ENCODE results near the gene PPIB.
A peak's percentile ranks its signal among the peaks of the same experiment; 100 is the strongest.

PPIB gene

DNA sequence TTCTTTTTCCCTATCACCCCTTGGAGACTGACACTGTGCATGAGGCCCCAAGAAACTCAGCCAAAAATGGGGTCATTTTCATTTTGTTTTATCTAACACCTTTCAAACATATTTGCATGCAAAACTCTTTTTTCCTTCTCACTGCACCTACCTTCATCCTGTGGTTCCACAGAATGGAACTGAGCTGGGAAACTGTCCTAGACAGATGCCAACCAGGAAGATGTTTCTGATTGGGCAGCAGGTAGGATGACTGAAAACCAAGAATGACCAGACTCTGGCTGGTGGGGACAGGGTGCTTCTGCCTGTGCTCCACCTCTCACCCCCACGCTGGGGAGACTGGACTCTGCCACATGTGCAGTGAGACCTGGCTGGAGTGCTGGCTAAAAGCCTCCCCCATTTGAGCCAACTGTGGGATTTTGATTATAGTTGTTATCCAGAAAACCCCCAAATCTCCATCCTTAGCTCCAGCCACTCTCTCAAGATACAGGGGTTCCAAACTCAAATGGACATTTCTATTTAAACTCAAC lies 5.2 kb downstream of the PPIB start:
- no peak for DNase-seq (ENCODE audit: low spot score)

DNA sequence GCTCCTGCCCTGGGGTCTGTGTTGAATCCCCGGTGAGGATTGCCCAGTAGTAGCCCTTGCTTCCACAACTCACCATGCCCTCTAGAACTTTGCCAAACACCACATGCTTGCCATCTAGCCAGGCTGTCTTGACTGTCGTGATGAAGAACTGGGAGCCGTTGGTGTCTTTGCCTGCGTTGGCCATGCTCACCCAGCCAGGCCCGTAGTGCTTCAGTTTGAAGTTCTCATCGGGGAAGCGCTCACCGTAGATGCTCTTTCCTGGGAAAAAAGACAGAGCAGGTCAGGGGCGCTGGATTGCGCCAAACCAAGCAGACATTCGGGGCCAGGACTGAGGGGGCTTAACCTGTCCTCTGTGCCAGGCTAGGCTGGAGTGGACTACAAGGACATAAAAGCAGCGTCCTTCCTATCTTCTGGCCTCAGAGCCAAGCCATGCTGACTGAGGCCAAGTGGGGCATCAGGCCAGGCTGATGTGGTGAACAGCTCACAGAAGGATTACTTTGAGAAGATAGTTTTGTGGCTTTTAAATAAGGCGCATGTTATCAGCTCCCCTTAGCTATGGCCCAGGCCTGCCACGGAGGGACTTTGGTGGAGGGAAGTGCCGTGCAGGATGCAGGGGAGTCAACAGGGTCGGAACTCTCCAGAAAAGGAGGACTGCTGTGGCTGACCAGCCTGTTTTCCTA lies 6.0 kb downstream of the PPIB start:
- no peak for DNase-seq (ENCODE audit: low spot score)

DNA sequence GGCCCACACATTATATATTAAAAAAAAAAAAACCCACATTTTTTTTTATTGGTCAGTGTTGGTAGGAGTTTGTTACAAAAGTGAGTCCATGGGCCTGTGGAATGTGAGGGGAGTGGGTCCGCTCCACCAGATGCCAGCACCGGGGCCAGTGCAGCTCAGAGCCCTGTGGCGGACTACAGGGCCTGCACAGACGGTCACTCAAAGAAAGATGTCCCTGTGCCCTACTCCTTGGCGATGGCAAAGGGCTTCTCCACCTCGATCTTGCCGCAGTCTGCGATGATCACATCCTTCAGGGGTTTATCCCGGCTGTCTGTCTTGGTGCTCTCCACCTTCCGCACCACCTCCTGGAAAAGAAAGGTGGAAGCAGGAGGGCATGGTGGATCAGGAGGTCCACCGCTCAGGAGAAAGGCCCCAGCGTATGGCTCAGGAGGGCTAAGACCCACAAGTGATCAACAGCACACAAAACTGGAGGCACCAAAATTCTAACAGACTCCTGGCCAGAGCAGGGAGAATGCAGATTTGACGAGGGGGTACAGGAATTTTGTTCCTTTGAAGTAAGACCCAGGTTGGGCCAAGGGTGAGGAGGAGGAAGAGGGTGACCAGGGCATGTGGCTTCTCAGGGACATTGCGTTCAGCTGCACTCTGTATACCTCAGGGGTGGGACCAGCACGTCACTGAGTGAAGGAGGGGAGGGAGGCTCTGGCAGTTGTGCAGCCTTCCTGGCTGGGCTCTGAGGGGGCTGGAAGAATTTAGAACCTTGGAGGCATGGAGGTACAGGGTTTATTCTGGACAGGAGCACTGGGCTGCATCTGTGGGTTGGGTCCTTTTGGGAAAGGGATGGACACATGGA lies 6.8 kb downstream of the PPIB start:
- DNase-seq (ENCODE audit: low spot score) = no peak

DNA sequence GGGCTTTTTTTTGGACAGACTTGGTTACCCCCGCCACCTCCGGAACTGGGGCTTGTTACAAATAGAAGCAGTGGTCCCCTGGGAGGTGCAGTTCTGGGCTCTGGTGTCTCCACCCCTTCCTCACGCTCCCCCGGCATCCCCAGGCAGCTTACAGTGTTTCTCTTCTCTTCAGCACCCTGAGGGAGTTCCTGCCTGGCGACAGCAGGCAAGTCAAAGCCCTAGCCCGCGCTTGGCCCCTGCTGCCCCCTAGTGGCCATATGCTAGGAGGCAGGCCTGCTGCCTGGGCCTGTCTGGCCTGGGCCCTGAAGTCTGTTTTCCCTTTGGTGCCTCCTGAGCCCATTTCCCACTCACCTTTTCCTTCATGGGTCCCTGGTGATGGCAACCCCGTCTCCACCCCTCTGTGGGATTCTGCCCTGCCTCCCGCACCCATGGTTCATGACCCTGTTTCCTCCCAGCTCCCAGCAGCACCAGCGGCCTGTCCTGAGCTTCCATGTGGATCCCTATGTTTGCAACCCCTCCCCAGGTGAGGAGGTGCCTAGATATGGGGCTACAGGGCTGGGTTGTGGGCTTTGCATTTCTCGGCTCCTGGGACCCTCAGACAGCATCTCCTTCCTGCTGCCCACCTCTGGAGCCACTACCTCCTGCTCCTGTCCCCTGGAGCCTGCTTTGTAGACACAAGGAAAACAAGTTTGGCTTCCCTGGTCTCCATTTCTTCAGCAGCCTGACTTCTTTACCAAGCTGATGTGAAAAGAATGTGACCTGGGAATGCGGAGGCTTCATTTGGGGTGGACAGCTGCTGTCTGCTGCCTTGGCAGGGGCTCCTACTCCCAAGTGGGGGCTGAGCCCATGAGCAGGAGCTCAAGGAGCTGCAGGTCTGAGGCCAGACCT lies 9.1 kb downstream of the PPIB start:
- DNase-seq (ENCODE audit: low spot score) = peak; percentile 91

DNA sequence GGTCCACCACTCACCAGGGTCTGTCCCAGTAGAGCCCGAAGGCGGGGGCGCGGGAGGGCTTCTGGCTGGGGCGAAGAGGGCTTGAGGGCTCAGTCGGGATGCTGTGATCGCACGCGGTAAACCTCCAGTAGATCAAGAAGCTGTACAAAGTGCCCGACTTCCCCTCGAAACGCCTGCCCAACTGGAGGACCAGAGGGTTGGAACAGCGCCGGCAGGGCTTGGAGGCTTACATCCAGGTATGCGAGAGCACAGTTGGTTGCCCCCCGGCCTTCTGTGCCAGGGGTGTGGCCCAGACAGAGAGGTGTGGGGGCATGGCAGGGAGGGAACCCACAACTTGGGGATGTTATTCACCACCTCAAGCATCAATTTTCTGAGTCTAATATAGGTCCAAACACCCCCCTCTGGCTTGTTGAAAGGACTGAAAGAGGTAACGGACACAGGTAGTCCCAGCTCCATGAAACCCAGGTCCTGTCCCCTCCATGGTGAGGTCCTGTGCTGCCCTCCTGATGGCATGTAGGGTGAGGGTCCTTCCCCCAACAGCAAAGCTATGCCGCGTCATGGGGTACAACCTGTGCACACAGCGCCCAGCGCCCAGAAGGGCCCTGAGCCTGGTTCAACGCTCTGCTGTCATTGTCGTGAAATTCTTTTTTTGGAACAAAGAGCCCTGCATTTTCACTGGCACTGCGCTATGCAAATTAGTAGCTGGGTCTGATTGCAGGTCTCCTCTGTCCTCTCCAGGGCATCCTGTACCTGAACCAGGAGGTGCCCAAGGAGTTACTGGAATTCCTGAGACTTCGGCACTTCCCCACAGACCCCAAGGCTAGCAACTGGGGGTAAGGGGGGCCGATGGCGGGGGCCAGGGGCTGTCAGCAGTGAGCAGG lies 10.1 kb downstream of the PPIB start:
- peak; percentile 36 for DNase-seq (ENCODE audit: low spot score)

DNA sequence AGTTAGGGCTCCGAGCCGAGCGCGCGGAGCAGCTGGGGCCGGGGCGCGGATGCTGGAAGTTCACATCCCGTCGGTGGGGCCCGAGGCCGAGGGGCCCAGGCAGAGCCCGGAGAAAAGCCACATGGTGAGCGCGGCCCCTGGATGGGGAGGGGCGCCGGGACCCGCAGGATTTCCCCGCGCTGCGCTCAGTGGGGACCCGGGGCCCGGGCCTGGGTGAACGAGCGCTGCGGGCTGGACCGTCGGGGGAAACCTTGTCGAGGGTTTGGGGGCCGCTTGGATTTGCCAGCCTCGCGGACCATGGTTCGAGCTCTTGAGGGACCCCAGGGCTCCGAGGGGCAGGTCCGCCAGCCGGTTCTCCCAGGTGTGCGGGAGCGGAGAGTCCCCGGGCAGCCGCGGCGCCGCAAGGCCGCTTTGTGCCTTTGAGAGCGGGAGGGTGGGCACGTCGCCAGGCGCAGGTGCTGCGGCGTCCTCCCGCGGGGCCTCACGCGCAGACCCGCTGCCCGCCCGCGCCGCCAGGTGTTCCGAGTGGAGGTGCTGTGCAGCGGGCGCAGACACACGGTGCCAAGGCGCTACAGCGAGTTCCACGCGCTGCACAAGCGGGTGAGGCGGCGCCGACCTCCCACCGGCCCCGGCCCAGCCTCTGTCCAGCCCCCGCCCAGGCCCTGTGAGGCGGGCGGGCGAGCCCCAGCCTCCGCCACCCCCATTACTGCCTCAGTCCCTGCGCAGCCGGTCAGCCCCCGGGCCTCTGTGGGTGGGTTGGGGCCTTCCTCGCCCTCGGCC lies 10.9 kb downstream of the PPIB start, which contains the start of gene SNX22:
TSS of gene SNX22 (plus strand) at position 5 of the 780 bp plus-strand sequence. CDS start at position 50, 45 bp downstream.
- no peak for DNase-seq (ENCODE audit: low spot score)

DNA sequence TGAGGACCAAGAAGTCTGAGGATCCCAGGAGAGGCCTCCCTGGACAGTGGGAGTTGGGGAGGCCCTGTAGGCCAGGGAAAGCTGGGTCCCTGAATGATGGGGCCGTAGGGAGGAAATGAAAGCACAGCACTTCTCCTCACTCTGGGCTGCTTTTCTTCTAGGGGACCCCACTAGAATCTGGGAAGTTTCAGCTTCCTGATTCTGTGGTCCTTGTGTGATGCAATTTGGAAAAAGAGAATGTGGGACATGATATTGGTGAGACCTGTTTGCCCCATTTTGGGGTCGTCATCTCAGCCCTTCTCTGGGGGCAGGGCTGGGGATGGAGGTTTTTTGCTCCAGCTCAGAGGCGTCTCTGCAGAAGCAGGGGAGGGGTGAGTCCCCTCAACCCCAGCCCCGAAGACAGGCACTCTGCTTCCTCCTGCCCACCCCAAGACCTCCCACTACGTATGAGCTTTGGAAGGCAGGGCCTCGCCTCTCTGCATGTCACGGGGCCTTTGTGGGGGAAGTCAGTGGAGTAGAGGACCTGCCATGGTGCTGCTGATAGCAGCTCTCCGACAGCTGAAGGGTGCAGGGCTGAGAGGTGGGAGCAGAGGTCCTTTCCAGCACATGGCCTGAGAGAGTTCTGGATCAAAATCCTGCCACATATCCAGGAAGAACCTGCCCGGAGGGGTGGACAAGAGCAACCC lies 12.8 kb downstream of the PPIB start:
- DNase-seq (ENCODE audit: low spot score) = no peak

DNA sequence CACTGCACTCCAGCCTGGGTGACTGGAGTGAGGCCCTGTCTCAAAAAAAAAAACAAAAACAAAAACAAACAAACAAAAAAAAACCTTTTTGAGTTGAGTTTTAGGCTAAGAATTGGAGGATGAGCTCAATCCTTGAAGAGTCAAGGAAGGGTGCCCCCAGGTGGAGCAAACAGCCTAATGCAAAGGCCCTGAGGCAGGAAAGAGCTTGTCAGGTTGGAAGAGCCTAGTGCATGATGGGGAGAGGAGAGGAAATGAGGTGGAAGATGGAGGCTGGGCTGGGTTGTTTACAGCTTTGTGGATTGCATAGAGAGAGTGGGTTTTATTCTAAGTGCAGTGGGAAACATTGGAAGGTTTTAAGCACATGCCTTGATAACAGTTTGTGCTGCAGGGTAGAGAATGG lies 13.4 kb downstream of the PPIB start:
- DNase-seq (ENCODE audit: low spot score) = no peak

DNA sequence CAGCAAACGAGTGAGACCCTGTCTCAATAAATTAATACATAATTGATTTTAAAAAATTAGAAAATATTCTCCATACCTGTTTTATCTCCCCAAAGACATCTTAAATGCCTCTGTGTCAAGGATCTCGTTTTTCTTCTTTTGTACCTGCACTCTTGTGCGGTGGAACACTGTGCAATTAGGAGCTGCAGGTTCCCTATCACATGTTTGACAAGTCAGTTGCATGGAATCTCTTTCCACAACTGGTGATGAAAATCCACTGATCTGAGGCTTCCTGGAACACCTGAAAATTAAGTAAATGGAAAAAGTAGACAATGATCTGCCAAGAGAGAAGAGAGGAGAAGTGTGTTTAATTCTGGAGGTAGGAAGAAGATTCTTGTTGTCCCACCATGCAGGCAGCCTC lies 14.2 kb downstream of the PPIB start:
- DNase-seq (ENCODE audit: low spot score) = no peak

DNA sequence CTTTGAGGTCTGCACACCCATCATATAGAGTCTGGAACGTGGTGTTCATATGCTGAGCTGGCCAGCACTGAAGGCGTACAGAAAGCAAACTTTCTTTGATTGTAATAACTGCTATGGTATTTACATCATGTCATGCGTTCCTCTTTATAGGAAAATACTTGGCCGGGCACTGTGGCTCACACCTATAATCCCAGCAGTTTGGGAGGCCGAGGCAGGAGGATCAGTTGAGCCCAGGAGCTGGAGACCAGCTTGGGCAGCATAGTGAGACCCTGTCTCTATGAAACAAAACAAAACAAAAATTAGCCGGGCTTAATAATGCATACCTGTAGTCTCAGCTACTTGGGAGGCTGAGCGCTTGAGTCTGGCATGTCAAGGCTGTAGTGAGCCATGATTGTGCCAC lies 14.7 kb downstream of the PPIB start:
- no peak for DNase-seq (ENCODE audit: low spot score)

DNA sequence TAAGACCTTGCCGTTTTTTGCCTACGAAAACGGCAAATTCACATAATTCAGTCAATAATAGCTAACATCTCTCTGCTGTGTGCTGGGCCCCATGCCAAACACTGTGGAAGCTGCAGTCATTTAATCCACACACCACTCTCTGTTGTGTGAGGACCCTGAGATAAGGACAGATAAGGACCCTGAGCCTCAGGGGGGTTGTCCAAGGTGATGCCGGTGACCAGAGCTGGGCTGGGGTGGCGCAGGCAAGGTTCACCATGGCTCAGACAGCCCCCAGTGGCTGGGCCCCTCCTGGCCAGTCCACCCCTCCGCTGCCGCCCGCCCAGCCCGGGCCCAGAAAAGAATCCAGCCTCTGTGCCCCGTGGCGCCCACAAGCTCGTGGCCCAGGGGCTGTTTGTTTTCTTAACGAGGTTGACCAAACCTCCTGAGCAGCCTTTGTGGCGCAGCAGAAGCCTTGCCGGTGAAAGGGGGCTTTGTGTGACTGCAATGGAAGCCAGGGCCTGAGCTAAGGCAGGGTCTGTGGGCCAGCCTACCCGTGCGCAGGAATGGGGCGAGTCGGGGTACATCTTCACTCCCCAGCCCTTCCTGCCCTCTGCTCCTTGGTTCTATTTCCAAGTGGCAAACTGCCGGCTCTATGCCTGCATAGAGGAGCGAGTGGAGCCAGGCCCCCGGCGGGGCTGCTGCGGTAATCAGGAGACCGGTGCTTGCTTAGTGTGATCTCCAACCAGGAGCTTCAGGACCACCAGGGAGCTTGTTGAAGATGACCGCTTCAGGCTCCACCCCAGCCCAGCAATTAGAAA lies 15.7 kb downstream of the PPIB start:
- DNase-seq (ENCODE audit: low spot score) = no peak

DNA sequence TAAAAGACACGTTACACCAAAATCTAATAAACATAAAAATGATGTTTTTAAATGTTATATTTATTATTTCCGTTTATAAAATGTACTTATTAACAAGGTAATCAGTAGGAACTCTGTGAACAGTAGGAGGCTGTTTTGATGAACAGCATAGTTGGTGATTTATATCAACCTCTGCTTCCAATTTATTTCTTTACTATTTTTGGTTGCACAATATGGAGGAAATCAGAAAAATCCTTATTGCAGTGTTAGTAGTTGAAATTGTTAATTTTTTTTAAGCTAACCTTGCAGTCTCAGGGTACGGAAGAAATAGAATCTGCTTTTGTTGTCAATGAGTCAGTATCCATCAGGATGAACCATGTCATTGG lies 16.3 kb downstream of the PPIB start:
- DNase-seq (ENCODE audit: low spot score) = no peak

DNA sequence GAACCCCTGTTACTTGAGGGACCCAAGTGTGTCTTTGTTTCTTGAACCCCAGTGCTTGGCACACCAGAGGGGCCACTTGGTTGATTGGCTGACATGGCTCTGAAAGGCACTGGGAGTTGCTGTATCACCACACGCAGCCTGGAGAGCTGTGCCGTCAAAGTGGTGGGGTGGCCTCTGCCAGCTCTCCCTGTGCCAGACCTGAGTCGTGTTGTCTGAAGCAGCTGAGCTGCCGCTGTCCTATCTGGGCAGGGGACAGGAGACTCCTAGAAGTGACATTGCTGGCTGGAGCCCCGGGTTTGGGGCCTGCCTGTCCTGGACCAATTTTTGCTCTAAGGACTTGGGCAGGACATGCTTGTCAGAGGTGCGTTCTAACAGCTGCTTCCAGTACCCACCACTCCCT lies 16.8 kb downstream of the PPIB start:
- no peak for DNase-seq (ENCODE audit: low spot score)

DNA sequence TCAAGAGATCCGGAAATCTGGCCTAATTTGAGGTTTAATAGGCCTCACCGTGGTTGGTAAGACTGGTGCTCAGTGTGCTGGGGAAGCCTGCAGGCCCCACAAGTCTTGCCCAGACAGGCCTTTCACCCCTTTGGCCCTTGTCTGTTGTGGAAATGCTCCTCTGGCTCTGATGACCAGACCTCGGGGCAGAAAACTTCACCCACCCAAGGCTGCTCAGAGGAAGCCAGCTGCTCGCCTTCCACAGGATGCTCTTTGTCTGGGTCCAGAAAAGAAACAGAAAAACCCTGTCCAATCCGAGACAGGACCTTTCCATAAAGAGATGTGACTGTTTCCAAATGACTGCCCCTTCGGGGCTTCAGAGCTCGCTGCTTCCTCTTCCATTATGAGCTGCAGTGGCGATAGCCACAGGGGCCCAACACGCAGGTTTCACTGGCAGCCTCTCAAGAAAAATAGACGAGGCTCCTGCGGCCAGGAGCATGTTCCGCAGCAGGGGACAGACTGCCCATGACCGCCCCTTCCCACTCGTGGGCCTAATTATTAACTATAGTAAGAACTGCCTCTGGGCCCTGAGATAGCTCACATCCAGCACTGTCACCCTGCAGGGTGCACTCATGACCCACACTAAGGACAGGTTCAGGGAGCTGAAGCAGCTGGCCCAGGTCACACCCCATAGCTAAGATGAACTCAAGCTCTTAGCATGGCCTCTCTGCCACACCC lies 18.1 kb downstream of the PPIB start:
- DNase-seq (ENCODE audit: low spot score) = peak; percentile 80

DNA sequence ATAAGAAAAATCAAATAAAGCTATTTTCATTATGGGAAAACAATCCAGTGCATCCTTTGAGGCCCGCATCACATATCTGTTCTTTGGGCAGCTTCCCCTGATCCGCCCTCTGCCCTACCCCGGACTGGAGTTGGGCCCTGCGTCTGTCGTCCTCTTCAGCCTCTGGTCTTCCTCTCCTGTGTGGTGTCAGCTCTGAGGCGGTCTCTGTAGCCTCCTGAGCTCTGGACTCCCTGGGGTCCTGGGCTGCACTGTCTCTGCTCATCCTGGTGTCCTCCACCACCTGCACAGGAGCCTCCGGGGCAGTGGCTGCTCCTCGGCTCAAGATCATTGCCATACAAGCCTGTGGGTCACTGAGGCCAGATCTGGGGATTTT lies 18.6 kb downstream of the PPIB start:
- DNase-seq (ENCODE audit: low spot score) = no peak

DNA sequence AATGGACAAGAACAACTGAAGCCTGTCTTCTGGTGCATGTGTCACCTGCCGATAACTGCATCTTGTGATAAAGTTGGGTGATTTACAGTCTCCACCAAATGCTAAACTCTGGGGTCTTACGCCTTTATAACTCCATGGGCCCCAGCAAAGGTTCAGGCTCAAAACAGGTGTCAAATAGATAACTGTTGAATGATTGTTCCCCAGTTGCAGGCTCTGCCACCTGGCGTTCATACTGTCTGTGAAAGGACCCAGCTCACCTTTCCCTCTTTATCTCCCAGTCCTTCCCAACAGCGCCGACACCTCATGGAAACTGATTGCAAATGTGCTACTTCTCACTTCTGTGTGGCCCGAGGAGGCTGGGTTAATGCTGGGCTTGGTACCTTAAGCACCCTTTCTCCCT lies 19.5 kb downstream of the PPIB start:
- DNase-seq (ENCODE audit: low spot score) = no peak

DNA sequence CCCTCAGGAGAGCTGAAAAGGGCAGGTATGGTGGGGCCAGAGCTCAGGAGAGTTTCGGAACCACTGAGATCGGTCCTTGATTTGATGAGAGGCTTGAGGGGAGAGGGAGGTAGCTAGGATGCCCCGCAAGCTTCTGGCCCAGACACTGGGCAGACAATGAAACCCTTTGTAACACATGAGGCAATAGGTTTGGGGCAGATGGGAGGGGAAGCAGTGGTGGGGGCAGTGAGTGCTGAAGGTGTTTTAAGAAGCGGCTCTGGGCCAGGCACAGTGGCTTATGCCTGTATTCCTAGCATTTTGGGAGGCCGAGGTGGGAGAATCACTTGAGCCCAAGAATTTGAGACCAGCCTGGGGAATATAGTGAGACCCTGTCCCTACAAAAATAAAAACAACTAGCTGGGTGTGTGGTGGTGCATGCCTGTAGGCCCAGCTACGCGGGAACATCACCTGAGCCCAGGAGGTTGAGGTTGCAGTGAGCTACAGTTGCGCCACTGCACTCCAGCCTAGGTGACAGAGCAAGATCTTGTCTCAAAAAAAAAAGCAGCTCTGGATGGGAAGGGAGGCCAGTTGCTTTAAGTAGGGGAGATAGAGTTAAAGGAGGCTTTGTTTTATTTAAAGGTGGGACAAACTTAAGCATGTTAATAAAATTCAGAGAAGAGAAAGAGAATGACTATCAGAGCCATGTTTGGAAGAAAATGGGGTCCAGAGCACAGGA lies 20.9 kb downstream of the PPIB start:
- peak; percentile 81 for DNase-seq (ENCODE audit: low spot score)

Data from globus pallidus (tissue), 1 donor.